GM10248 (cell line): Measurements from ENCODE around the gene C2orf49.

Experiments
- CTCF ChIA-PET: fragments of 300-600 bp; sonication (Branson Sonifier 250); formaldehyde crosslinking; extraction: SDS; loops from one replicate; lab custom pipeline; 2021; ENCODE audit warnings: antibody characterized with exemption; lab: Yijun Ruan, JAX
- POLR2A ChIA-PET: fragments of 350-650 bp; sonication (Branson Sonifier 250); formaldehyde crosslinking; extraction: SDS; loops from one replicate; lab custom pipeline; 2020; ENCODE audit warnings: antibody characterized with exemption; lab: Yijun Ruan, JAX
- DNase-seq: peaks from one replicate; pipeline ENCODE4 v3.0.0; 2012; ENCODE audit errors: extremely low spot score
- TF ChIP-seq, protein P1 (sequence below): IDR thresholded peaks from 2 replicates; pipeline ENCODE4 v1.5.1; 2012; ENCODE audit warnings: mild to moderate bottlenecking, low read depth; ENCODE audit errors: extremely low read depth, missing control alignments, control extremely low read depth

The C2orf49 gene

GRCh38 chr2:105337122-105338019, at the start of gene C2orf49:
Gene C2orf49, plus strand, starts transcription at chr2:105337540. Its CDS starts 48 bp downstream, at chr2:105337588.
- DNase-seq: peak; percentile 91
- ChIA-PET CTCF (interaction anchor here (0.7 to 1.6 kb wide), 3 partner anchors 9 to 184 kb away, joined by 3 to 6 read pairs (median 5); no protein-coding TSS in a partner anchor), POLR2A (no interaction called here)
- TF ChIP-seq, protein P1, sequence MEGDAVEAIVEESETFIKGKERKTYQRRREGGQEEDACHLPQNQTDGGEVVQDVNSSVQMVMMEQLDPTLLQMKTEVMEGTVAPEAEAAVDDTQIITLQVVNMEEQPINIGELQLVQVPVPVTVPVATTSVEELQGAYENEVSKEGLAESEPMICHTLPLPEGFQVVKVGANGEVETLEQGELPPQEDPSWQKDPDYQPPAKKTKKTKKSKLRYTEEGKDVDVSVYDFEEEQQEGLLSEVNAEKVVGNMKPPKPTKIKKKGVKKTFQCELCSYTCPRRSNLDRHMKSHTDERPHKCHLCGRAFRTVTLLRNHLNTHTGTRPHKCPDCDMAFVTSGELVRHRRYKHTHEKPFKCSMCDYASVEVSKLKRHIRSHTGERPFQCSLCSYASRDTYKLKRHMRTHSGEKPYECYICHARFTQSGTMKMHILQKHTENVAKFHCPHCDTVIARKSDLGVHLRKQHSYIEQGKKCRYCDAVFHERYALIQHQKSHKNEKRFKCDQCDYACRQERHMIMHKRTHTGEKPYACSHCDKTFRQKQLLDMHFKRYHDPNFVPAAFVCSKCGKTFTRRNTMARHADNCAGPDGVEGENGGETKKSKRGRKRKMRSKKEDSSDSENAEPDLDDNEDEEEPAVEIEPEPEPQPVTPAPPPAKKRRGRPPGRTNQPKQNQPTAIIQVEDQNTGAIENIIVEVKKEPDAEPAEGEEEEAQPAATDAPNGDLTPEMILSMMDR: no peak

DNA sequence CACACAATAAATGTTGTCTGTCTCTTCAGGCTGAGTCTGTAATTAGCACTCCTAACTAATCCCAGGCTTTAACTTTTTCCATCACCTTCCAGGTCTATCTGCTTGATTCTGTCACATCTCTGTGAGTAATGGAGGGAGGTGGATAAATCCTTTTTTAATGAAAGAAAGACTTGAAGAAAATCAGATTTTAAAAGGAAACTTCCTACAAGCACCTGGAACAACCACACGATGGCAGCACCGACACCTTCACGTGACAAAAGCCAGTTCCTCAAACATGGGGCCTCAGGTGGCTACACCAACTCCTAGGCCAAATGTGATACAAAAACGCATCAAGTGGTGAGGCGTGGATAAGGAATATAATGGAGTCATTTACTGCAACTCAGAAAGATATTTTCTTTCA, 49.6 kb upstream of the C2orf49 start:
- CTCF ChIA-PET: interaction anchor here (0.8 to 3.0 kb wide), 17 partner anchors 10 to 1256 kb away, joined by 3 to 14 read pairs (median 3); no protein-coding TSS in a partner anchor
- DNase-seq: peak; percentile 42
- TF ChIP-seq, protein P1: peak; percentile 43
- POLR2A ChIA-PET: no interaction called here

- CTCF ChIA-PET: interaction anchor here (0.8 to 3.0 kb wide), 17 partner anchors 10 to 1256 kb away, joined by 3 to 14 read pairs (median 3); no protein-coding TSS in a partner anchor
- TF ChIP-seq, protein P1: no peak
- DNase-seq: no peak
- POLR2A ChIA-PET: no interaction called here
Observed at GRCh38 chr2:105288133-105288532, 49.2 kb upstream of the C2orf49 start.

GRCh38 chr2:105290981-105291660, 46.2 kb upstream of the C2orf49 start:
- CTCF ChIA-PET: no interaction called here
- TF ChIP-seq, protein P1: no peak
- DNase-seq: no peak
- POLR2A ChIA-PET: no interaction called here

GRCh38 chr2:105291981-105292380, 45.4 kb upstream of the C2orf49 start:
- DNase-seq: no peak
- TF ChIP-seq, protein P1: no peak
- ChIA-PET CTCF (interaction anchor here (1.8 to 4.2 kb wide), 2 partner anchors 8 to 177 kb away, joined by 5 to 23 read pairs; no protein-coding TSS in a partner anchor), POLR2A (no interaction called here)

GRCh38 chr2:105294046-105294445, 43.3 kb upstream of the C2orf49 start:
- CTCF ChIA-PET: interaction anchor here (1.2 to 4.2 kb wide), 7 partner anchors 16 to 179 kb away, joined by 3 to 23 read pairs (median 3); no protein-coding TSS in a partner anchor
- TF ChIP-seq, protein P1: no peak
- no peak for DNase-seq
- POLR2A ChIA-PET: no interaction called here
